HEK293 (cell line): Measurements from ENCODE around the gene SELENOS.
A peak's percentile ranks its signal among the peaks of the same experiment; 100 is the strongest.

ENCODE experiments used
- CTCF ChIA-PET: fragments of 350-600 bp; formaldehyde crosslinking; extraction: SDS; loops from one replicate; lab custom pipeline; 2021; ENCODE audit warnings: antibody characterized with exemption; lab: Yijun Ruan, JAX
- POLR2A ChIA-PET: fragments of 300-600 bp; formaldehyde crosslinking; extraction: SDS; loops from one replicate; lab custom pipeline; 2020; ENCODE audit warnings: antibody characterized with exemption, inconsistent platforms; lab: Yijun Ruan, JAX
- H3K27ac ChIP-seq: fragments of 200-500 bp; sonication (Bioruptor generic); 2 replicates; pipeline ENCODE4 v1.5.1; 2014; ENCODE audit warnings: low read depth, low read length, control low read depth, inconsistent platforms; ENCODE audit errors: extremely low read depth
- H3K36me3 ChIP-seq, 2 experiments: fragments of 200-500 bp in 1 of 2; sonication (Bioruptor generic) in 1 of 2; 1 replicate in 1 of 2; 2 replicates in 1 of 2; pipeline ENCODE4 v1.5.1; 2014 to 2017; ENCODE audit warnings: inconsistent platforms in 2 of 2, low read length in 2 of 2; ENCODE audit not compliant: control insufficient read depth in 2 of 2, insufficient read depth in 1 of 2
- H3K4me1 ChIP-seq: fragments of 200-500 bp; sonication (Bioruptor generic); 2 replicates; pipeline ENCODE4 v1.5.1; 2014; ENCODE audit warnings: mild to moderate bottlenecking, low read length, inconsistent platforms; ENCODE audit not compliant: control insufficient read depth, insufficient read depth
- H3K4me3 ChIP-seq: 2 replicates; pipeline ENCODE4 v1.5.1; 2011; ENCODE audit warnings: low read depth, mild to moderate bottlenecking, control low read depth, low read length, moderate library complexity
- H3K9me3 ChIP-seq: fragments of 200-500 bp; sonication (Bioruptor generic); 2 replicates; pipeline ENCODE4 v1.5.1; 2014; ENCODE audit warnings: low read depth, low read length, inconsistent platforms; ENCODE audit not compliant: control insufficient read depth, insufficient read depth
- EGR2 ChIP-seq: fragments of 450-650 bp; formaldehyde crosslinking; IDR thresholded peaks from 2 replicates; pipeline ENCODE4 v1.5.1; 2016; ENCODE audit warnings: low read depth, missing biosample characterization, missing genetic modification characterization
- KLF10 ChIP-seq: fragments of 450-650 bp; IDR thresholded peaks from 2 replicates; pipeline ENCODE4 v1.5.1; 2018; ENCODE audit warnings: missing biosample characterization, mild to moderate bottlenecking, missing genetic modification characterization
- MYNN ChIP-seq: fragments of 450-650 bp; formaldehyde crosslinking; IDR thresholded peaks from 2 replicates; pipeline ENCODE4 v1.5.1; 2016; ENCODE audit warnings: missing biosample characterization, missing genetic modification characterization, borderline replicate concordance
- PRDM6 ChIP-seq: fragments of 450-650 bp; formaldehyde crosslinking; IDR thresholded peaks from 2 replicates; pipeline ENCODE4 v1.5.1; 2017; ENCODE audit warnings: missing biosample characterization, missing genetic modification characterization
- REST ChIP-seq: fragments of 450-650 bp; formaldehyde crosslinking; IDR thresholded peaks from 2 replicates; pipeline ENCODE4 v1.5.1; 2016; ENCODE audit warnings: missing biosample characterization, missing genetic modification characterization
- SCRT2 ChIP-seq: fragments of 450-650 bp; formaldehyde crosslinking; IDR thresholded peaks from 2 replicates; pipeline ENCODE4 v1.5.1; 2016; ENCODE audit warnings: missing biosample characterization, missing genetic modification characterization
- ZFHX2 ChIP-seq: fragments of 450-650 bp; formaldehyde crosslinking; conservative IDR thresholded peaks from 2 replicates; pipeline ENCODE4 v1.5.1; 2016; ENCODE audit warnings: missing biosample characterization, missing genetic modification characterization
- ZNF280D ChIP-seq: fragments of 450-650 bp; formaldehyde crosslinking; IDR thresholded peaks from 2 replicates; pipeline ENCODE4 v1.5.1; 2016; ENCODE audit warnings: missing biosample characterization, missing genetic modification characterization
- ZNF555 ChIP-seq: fragments of 450-650 bp; formaldehyde crosslinking; conservative IDR thresholded peaks from 2 replicates; pipeline ENCODE4 v1.5.1; 2017; ENCODE audit warnings: missing biosample characterization, mild to moderate bottlenecking, missing genetic modification characterization, inconsistent platforms
- ZNF600 ChIP-seq: fragments of 450-650 bp; formaldehyde crosslinking; IDR thresholded peaks from 2 replicates; pipeline ENCODE4 v1.5.1; 2016; ENCODE audit warnings: missing biosample characterization, missing genetic modification characterization
- TF ChIP-seq, protein P1 (sequence below): fragments of 450-650 bp; formaldehyde crosslinking; IDR thresholded peaks from 2 replicates; pipeline ENCODE4 v1.5.1; 2016; ENCODE audit warnings: missing biosample characterization, missing genetic modification characterization

Gene SELENOS

GRCh38 chr15:101244036-101244781 is 33.1 kb downstream of the SELENOS start:
- CTCF ChIA-PET = interaction anchor here (0.6 to 1.4 kb wide), 2 partner anchors 14 to 325 kb away, joined by 3 to 4 read pairs; partner anchors contain the start of gene LRRK1
- Histone ChIP-seq H3K27ac (no peak overlapping the region), H3K4me3 (no peak overlapping the region), H3K4me1 (peaks cover 31% of the 10 kb centered on the region)
- TF ChIP-seq PRDM6 (tag by site-specific recombination) (peak; percentile 63), SCRT2 (tag by site-specific recombination) (peak; percentile 69; the same call in 1 of the 2 replicates)
- TF ChIP-seq, protein P1, sequence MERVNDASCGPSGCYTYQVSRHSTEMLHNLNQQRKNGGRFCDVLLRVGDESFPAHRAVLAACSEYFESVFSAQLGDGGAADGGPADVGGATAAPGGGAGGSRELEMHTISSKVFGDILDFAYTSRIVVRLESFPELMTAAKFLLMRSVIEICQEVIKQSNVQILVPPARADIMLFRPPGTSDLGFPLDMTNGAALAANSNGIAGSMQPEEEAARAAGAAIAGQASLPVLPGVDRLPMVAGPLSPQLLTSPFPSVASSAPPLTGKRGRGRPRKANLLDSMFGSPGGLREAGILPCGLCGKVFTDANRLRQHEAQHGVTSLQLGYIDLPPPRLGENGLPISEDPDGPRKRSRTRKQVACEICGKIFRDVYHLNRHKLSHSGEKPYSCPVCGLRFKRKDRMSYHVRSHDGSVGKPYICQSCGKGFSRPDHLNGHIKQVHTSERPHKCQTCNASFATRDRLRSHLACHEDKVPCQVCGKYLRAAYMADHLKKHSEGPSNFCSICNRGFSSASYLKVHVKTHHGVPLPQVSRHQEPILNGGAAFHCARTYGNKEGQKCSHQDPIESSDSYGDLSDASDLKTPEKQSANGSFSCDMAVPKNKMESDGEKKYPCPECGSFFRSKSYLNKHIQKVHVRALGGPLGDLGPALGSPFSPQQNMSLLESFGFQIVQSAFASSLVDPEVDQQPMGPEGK (tag by site-specific recombination) = no peak
- TF ChIP-seq, all 188 proteins: peak for 2
- peaks cover 0 to 17% of the 10 kb centered on the region in 2 experiments; a peak in 1 of 3 replicates for H3K36me3 ChIP-seq
- POLR2A ChIA-PET = no interaction called here
- no peaks in the 10 kb centered on the region for H3K9me3 ChIP-seq

DNA sequence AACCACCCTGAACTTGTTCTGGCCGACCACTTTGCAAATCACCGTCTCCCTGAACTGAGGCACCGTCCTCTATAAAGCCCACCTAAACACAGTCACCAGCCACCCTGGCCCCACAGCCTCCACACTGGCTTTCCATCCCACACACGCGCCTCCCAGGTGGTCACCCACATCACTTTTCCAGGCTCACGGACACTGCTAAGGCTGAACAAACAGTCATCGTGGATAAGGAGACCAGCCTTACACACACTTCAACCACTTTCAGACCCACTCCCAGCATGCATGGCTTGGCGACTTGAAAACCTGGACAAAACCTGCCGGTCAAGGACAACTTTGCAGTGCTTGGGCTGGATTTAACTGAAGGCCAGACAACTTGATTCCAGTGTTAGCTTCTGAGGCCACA is 33.9 kb downstream of the SELENOS start:
- POLR2A ChIA-PET = no interaction called here
- CTCF ChIA-PET = interaction anchor here (0.7 to 1.1 kb wide), 2 partner anchors 155 to 354 kb away, joined by 3 read pairs; no protein-coding TSS in a partner anchor
- TF ChIP-seq ZNF600 (tag by site-specific recombination) = 0 out of 2 replicates have a peak, but pooled peaks have one; percentile 23
- no peak for TF ChIP-seq KLF10 (tag by site-specific recombination)
- TF ChIP-seq EGR2 (tag by site-specific recombination) = peak; percentile 91
- TF ChIP-seq ZFHX2 = peak; percentile 83
- no peak for TF ChIP-seq ZNF280D (tag by site-specific recombination)
- TF ChIP-seq, all 188 proteins: peak for 3
- H3K27ac ChIP-seq = no peak overlapping the region
- peaks cover 0 to 17% of the 10 kb centered on the region in 2 experiments; a peak in 1 of 3 replicates for H3K36me3 ChIP-seq
- H3K9me3 ChIP-seq = no peaks in the 10 kb centered on the region
- H3K4me1 ChIP-seq = peaks cover 27% of the 10 kb centered on the region
- H3K4me3 ChIP-seq = no peak overlapping the region

GRCh38 chr15:101242999-101243336 is 34.3 kb downstream of the SELENOS start:
- TF ChIP-seq ZNF555 (no peak), ZNF280D (tag by site-specific recombination) (no peak), REST (0 out of 2 replicates have a peak, but pooled peaks have one; percentile 29), MYNN (no peak)
- no peak overlapping the region for H3K27ac ChIP-seq
- H3K9me3 ChIP-seq = no peaks in the 10 kb centered on the region
- ChIA-PET CTCF (interaction anchor here (0.7 to 1.1 kb wide), 2 partner anchors 155 to 353 kb away, joined by 3 read pairs; no protein-coding TSS in a partner anchor), POLR2A (no interaction called here)
- peaks cover 27% of the 10 kb centered on the region for H3K4me1 ChIP-seq
- H3K36me3 ChIP-seq = peaks cover 0 to 14% of the 10 kb centered on the region in 2 experiments; a peak in 1 of 3 replicates
- no peak overlapping the region for H3K4me3 ChIP-seq
